Measurements from ENCODE around the gene EIF4H.

DNA sequence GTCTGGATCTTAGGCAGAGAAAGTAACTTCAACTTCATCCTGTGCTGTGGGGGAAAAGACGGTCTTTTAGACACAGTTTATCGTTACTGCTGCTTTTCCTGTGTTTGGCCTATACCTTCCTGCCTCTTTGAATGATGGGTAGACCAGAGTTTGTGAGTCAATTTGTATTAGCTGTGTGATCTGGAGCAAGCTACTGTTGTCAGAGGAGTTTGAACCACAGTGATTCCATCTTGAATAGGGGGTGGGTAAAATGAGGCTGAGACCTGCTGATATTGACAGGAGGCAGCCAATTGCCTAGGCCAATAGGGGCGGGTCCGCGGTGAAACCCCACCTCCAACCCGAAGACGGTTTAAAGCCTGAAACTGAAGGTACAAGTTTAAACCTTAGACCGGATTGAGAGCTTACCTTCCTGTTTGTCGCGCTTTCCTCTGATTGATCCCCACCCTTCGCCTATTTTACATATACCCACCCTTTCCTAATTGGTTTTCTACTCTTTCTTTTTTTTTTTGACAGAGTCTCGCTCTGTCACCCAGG, 35.8 kb upstream of the EIF4H start:
- TF ChIP-seq, protein P1, sequence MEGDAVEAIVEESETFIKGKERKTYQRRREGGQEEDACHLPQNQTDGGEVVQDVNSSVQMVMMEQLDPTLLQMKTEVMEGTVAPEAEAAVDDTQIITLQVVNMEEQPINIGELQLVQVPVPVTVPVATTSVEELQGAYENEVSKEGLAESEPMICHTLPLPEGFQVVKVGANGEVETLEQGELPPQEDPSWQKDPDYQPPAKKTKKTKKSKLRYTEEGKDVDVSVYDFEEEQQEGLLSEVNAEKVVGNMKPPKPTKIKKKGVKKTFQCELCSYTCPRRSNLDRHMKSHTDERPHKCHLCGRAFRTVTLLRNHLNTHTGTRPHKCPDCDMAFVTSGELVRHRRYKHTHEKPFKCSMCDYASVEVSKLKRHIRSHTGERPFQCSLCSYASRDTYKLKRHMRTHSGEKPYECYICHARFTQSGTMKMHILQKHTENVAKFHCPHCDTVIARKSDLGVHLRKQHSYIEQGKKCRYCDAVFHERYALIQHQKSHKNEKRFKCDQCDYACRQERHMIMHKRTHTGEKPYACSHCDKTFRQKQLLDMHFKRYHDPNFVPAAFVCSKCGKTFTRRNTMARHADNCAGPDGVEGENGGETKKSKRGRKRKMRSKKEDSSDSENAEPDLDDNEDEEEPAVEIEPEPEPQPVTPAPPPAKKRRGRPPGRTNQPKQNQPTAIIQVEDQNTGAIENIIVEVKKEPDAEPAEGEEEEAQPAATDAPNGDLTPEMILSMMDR (IDR thresholded peaks at IDR 0.05), result no peak
- TF ChIP-seq TCF7L2 (IDR thresholded peaks at IDR 0.05; ENCODE audit: low read depth, low read length) (no peak), POLR2AphosphoS5 (IDR thresholded peaks at IDR 0.05; ENCODE audit: low read depth, low read length) (no peak)

All from Panc1 (cell line).